GM21360 (cell line): ENCODE measurements around the gene CPT2.
"Not testable (repeated sequence)": the region's sequence is repeated elsewhere in the genome, so short reads cannot be mapped to it uniquely, and the experiment has no call there.

ENCODE experiments used
- ATAC-seq: cut with Tn5 transposase; IDR thresholded peaks from one replicate; pipeline ENCODE4 v1.9.1; 2021; ENCODE audit warnings: mild to moderate bottlenecking, moderate library complexity; ENCODE audit not compliant: unreplicated experiment

The CPT2 gene

DNA sequence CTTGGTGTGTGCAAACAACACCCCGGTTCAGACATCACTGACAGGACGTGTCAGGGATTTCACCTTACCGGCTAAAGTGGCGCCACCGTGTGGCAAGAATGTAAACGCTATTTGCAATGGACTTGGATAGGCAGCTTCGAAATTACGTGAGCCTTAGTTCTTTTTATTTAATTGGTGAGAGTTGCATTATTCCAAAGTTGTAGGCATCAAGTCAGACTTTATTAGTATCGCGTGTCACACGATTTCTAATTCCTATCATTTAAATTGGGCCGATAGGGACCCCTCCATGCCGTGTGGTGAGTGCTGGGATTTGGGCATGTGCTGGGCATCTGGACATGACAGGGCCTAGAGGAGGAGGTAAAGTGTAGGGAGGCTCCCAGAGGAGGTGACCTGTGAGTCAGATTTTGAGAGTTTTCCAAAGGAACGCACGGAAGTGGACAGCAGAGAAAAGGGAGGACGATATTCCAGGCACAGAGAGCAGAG lies 14.5 kb upstream of the CPT2 start:
- ATAC-seq = no peak

- ATAC-seq = no peak
Measured at GRCh38 chr1:53182716-53183094, 13.9 kb upstream of the CPT2 start.

- ATAC-seq = no peak
Measured at GRCh38 chr1:53183095-53183990, 13.3 kb upstream of the CPT2 start.

- ATAC-seq = not testable (repeated sequence)
Measured at GRCh38 chr1:53185955-53186297, 10.7 kb upstream of the CPT2 start.

GRCh38 chr1:53186533-53186932 lies 10.1 kb upstream of the CPT2 start:
- no peak for ATAC-seq

DNA sequence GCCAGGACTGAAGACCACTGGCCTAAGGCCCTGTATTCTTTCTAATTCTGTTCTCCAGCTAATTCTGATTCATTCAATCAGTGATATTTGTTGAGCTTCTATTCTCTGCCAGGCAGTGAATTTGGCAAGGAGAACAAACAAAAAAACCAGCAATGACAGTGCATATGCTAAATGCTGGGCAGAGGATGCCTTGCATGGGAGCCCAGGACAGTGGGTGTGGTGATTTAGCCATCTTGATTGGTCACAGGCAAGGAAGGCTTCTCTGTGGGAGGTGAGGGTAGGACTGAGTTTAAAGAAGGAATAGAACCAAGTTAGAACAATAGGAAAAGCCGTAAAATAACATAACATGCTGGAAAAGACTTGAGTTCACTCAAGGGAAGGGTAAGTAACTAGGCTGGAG lies 9.2 kb upstream of the CPT2 start:
- no peak for ATAC-seq

DNA sequence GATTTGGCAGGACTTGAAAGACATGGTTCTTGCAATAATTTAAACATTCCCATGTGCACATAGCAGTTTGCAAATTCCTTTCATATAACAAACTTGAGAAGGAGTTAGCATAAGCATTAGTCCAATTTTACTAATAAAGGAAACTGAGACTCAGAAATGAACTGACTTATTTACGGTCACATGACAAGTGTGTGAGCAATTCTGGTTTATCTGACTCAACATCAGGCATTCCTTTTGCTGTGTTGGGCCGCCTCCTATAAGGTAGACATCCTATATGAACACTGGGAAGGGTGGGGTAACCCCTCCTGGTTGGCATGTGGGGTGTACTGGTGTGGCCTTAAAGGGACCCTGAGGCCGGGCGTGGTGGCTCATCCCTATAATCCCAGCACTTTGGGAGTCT lies 8.5 kb upstream of the CPT2 start:
- ATAC-seq = no peak

DNA sequence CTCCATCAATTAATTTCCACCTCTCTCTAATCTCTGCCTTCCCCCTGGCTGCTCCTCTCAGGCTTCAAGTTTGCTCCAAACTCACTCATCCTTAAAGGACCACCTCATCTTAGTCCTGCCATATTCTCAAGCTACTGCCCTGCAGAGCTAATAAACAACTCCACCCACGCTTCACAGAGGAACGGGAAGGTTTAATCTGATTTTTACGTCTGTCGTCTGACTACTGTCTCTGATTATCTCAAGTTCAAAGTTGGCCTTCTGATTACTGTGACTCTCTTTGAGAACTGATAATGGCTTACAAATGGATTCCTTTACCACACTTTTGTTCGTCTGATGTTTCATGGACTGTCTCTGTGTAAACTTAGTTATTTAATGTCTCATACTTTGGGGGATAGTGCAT lies 7.6 kb upstream of the CPT2 start:
- ATAC-seq = no peak

DNA sequence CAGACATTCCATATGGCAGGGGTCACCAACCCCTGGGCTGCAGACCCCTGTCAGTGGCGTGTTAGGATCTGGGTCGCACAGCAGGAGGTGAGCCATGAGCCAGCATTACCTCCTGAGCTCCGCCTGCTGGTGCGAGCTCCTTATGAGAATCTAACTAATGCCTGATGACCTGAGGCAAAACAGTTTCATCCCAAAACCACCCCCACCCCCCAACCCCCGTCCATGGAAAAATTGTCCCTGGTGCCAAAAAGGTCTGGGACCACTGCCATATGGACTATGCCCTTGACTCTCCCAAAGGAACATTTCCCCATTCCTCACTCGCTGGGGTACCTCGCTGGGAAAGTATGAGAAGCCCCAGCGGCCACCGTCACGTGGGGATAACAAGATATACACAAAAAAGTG lies 6.4 kb upstream of the CPT2 start:
- no peak for ATAC-seq

- ATAC-seq = no peak
Measured at GRCh38 chr1:53195246-53196016, 1.2 kb upstream of the CPT2 start.

- no peak for ATAC-seq
Measured at GRCh38 chr1:53196017-53196484, 573 bp upstream of the CPT2 start.

- no peak for ATAC-seq
Measured at GRCh38 chr1:53197291-53198200, 922 bp downstream of the CPT2 start.

GRCh38 chr1:53198241-53198651 lies 1.6 kb downstream of the CPT2 start:
- ATAC-seq = no peak

DNA sequence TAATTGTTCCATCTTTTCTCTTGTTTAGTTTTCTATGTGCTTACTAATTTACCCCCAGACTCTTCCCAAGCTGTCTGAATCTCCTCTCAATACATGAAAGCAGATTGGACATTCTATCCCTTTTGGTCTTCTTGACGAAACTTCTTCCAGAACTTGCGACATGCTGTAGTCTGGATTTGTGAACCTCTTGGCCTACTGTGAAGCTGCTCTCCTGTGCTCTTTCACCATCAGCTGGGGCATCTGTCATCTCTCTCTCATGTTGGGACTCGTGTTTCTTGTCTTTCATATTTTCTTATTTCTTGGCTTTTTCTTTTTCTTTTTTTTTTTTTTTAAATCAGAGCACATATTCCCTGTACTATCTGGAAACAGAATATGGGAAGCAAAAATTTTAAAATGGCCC lies 6.8 kb downstream of the CPT2 start:
- no peak for ATAC-seq

DNA sequence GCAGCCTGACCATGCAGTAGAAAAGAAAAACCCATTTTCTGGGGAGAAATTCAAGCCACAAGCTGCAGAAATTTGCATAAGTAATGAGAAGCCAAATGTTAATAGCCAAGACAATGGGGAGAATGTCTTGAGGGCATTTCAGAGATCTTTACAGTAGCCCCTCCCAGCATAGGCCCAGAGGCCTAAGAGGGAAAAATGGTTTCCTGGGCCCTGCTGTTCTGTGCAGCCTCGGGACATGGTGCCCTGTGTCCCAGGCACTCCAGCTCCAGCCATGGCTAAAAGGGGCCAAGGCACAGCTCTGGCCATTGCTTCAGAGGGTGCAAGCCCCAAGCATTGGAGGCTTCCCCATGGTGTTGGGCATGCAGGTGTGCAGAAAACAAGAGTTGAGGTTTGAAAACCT lies 8.9 kb downstream of the CPT2 start:
- ATAC-seq = not testable (repeated sequence)

GRCh38 chr1:53206083-53206685 lies 9.6 kb downstream of the CPT2 start:
- not testable (repeated sequence) for ATAC-seq

DNA sequence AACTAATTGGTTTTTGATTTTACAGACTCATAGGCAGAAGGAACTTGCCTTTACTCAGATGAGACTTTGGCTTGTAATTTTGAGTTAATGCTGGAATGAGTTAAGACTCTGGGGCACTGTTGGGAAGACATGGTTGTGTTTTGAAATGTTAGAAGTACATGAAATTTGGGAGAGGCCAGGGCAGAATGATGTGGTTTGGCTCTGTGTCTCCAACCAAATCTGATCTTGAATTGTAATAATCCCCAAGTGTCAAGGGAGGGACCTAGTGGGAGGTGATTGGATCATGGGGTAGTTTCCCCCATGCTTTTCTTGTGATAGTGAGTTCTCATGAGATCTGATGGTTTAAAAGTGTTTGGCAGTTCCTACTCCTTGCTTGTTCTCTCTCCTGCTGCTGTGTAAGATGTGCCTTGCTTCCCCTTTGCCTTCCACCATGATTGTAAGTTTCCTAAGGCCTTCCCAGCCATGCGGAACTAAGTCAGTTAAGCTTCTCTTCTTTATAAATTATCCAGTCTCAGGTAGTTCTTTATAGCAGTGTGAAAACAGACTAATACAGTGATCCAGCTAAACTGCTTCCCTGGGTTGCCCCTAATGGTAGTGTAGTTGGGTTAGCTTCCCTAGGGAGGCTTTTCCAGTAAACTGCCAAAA lies 10.2 kb downstream of the CPT2 start:
- no peak for ATAC-seq

- no peak for ATAC-seq
Measured at GRCh38 chr1:53207726-53208125, 11.1 kb downstream of the CPT2 start.

- ATAC-seq = no peak
Measured at GRCh38 chr1:53210352-53210751, 13.7 kb downstream of the CPT2 start.

DNA sequence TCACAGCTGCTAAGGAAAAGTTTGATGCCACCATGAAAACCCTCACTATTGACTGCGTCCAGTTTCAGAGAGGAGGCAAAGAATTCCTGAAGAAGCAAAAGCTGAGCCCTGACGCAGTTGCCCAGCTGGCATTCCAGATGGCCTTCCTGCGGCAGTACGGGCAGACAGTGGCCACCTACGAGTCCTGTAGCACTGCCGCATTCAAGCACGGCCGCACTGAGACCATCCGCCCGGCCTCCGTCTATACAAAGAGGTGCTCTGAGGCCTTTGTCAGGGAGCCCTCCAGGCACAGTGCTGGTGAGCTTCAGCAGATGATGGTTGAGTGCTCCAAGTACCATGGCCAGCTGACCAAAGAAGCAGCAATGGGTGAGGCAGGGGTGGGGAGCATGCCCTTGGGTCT lies 14.3 kb downstream of the CPT2 start:
- no peak for ATAC-seq
